Gastrocnemius medialis (tissue), 4 donors: ENCODE measurements around the gene TAS2R13. TPM values are rescaled to one million over a fixed set of nuclear protein-coding genes. Genes with fewer than 3 reads are reported as not detected.

Experiments
- ATAC-seq, 2 donors: fragments of 150-250 bp; one replicate each; pipeline ENCODE4 v1.9.1; 2016
- DNase-seq, 2 donors: peaks; one replicate each; pipeline ENCODE4 v3.0.0-alpha.2; 2019
- H3K27ac ChIP-seq, 4 donors: fragments of 200-600 bp; sonication (generic); 1 replicate in 1 of 4; 2 replicates in 3 of 4; pipeline ENCODE4 v1.5.1; 2016 to 2018; ENCODE audit warnings: mild to moderate bottlenecking in 2 of 4, moderate library complexity in 1 of 4
- H3K27me3 ChIP-seq, 3 donors: fragments of 200-600 bp; sonication (generic) in 2 of 3; 1 replicate in 1 of 3; 2 replicates in 2 of 3; pipeline versions ENCODE4 v1.5.1 to v1.6.0; 2016 to 2019; ENCODE audit warnings: mild to moderate bottlenecking in 1 of 3, moderate library complexity in 1 of 3
- H3K36me3 ChIP-seq, 2 donors: fragments of 200-600 bp; sonication (generic) in 1 of 2; one replicate each; pipeline ENCODE4 v1.5.1; 2017 to 2018
- H3K4me1 ChIP-seq, 2 donors: fragments of 200-600 bp; sonication (generic) in 1 of 2; one replicate each; pipeline ENCODE4 v1.5.1; 2016 to 2017; ENCODE audit warnings: mild to moderate bottlenecking in 2 of 2
- H3K4me3 ChIP-seq, 4 donors: fragments of 200-600 bp; sonication (generic) in 3 of 4; 1 replicate in 1 of 4; 2 replicates in 3 of 4; pipeline ENCODE4 v1.5.1; 2016 to 2019; ENCODE audit warnings: mild to moderate bottlenecking in 2 of 4
- H3K9me3 ChIP-seq, 3 donors: fragments of 200-600 bp; sonication (generic) in 2 of 3; 1 replicate in 1 of 3; 2 replicates in 2 of 3; pipeline ENCODE4 v1.5.1; 2016 to 2019
- POLR2A ChIP-seq, 2 donors: fragments of 450-650 bp; IDR thresholded peaks; one replicate each; pipeline ENCODE4 v1.6.1; 2017; ENCODE audit warnings: antibody characterized with exemption in 2 of 2, mild to moderate bottlenecking in 2 of 2, moderate library complexity in 2 of 2
- in situ Hi-C, 4 donors: fragments of 200-750 bp; cut with MboI; loops; one replicate each; pipeline versions ENCODE4 v1.15.0 to v1.8.0; 2017; ENCODE audit warnings: low sequenced_read_pairs in 4 of 4
- intact Hi-C: fragments of 100-400 bp; cut with DNase I; formaldehyde crosslinking; loops from one replicate; pipeline ENCODE4 v1.15.1; 2023; ENCODE audit warnings: low total_unique reads
- total RNA-seq, 4 donors: library from RNA; depleted of rRNA; stranded (reverse); fragments of >200 nt; gene quantifications; one replicate each; pipeline versions ENCODE4 v1.1.0 to v1.2.3, GENCODE V29; 2016
- TF ChIP-seq, protein P1 (sequence below), 5 experiments: fragments of 450-650 bp in 3 of 5; fragments of 200-600 bp in 2 of 5; sonication (generic) in 2 of 5; IDR thresholded peaks in 4 of 5; conservative IDR thresholded peaks in 1 of 5; 1 replicate in 4 of 5; 2 replicates in 1 of 5; pipeline ENCODE4 v1.5.1; 2016 to 2019; ENCODE audit warnings: antibody characterized with exemption in 5 of 5, mild to moderate bottlenecking in 3 of 5, moderate library complexity in 3 of 5

Gene TAS2R13
- total RNA-seq, 4 donors from 2014 or later = 0.26 to 3.8 TPM; not detected in 2

GRCh38 chr12:10928746-10929286 is 19.5 kb upstream of the TAS2R13 start, which contains the start of gene PRH2:
TSS of gene PRH2 (plus strand) at chr12:10929236. CDS start at chr12:10929274, 38 bp downstream.
- no peak within 1 kb of the TSS for H3K27ac ChIP-seq
- ATAC-seq = no peak
- TF ChIP-seq, protein P1, sequence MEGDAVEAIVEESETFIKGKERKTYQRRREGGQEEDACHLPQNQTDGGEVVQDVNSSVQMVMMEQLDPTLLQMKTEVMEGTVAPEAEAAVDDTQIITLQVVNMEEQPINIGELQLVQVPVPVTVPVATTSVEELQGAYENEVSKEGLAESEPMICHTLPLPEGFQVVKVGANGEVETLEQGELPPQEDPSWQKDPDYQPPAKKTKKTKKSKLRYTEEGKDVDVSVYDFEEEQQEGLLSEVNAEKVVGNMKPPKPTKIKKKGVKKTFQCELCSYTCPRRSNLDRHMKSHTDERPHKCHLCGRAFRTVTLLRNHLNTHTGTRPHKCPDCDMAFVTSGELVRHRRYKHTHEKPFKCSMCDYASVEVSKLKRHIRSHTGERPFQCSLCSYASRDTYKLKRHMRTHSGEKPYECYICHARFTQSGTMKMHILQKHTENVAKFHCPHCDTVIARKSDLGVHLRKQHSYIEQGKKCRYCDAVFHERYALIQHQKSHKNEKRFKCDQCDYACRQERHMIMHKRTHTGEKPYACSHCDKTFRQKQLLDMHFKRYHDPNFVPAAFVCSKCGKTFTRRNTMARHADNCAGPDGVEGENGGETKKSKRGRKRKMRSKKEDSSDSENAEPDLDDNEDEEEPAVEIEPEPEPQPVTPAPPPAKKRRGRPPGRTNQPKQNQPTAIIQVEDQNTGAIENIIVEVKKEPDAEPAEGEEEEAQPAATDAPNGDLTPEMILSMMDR (IDR thresholded peaks at IDR 0.05 in 4 of 5, conservative IDR thresholded peaks at IDR 0.05 in 1 of 5) = no peak
- no peak for TF ChIP-seq POLR2A (IDR thresholded peaks at IDR 0.05)
- H3K27me3 ChIP-seq = no peaks in the 10 kb centered on the region
- intact Hi-C loops (no loop called here), in situ Hi-C loops (no loop called here)
- no peaks in the 10 kb centered on the region for H3K9me3 ChIP-seq
- no peaks in the 10 kb centered on the region for H3K4me1 ChIP-seq
- no peaks in the 10 kb centered on the region for H3K36me3 ChIP-seq
- H3K4me3 ChIP-seq = no peak within 1 kb of the TSS
- no peak for DNase-seq

DNA sequence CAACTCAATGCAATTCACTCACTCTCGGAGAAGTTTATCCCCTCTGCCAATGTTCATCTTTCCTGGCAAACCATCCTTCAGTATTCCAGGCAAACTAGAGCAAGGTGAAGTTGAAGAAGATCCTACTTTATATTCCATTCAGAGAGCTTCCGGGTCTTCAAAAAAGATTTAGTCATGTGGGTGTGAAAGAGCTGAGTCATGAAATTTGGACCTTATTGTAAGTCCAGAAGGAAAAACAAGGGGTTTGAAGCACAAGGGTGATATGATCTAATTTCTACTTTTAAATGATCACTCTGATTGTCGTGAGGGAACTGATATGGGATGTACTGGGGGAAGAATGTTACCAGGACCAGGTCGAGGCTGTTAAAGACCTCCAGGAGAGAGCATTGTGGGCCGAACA is 16.9 kb upstream of the TAS2R13 start:
- in situ Hi-C loops = no loop called here
- H3K9me3 ChIP-seq = no peaks in the 10 kb centered on the region
- no peaks in the 10 kb centered on the region for H3K27me3 ChIP-seq
- H3K27ac ChIP-seq = no peak overlapping the region
- no peak for ATAC-seq
- H3K36me3 ChIP-seq = no peaks in the 10 kb centered on the region
- H3K4me1 ChIP-seq = no peaks in the 10 kb centered on the region
- intact Hi-C loops = no loop called here
- no peak for DNase-seq
- no peak for TF ChIP-seq POLR2A (IDR thresholded peaks at IDR 0.05)
- TF ChIP-seq, protein P1 (IDR thresholded peaks at IDR 0.05 in 4 of 5, conservative IDR thresholded peaks at IDR 0.05 in 1 of 5) = no peak
- no peak overlapping the region for H3K4me3 ChIP-seq

DNA sequence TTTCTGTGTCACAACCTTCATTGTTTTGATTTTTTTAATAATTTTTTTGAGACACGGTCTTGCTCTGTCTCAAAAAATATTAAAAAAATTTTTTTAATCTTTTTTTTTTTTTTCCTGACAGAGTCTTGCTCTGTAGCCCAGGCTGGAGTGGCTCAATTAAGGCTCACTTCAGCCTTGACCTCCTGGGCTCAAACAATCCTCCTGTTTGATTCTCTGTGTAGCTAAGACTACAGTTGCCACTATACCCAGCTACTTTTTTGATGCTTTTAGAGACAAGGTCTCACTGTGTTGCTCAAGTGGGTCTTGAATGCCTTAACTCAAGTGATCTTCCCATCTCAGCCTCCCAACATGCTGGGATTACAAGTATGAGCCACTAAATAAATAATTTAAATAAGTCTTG is 10.4 kb upstream of the TAS2R13 start:
- intact Hi-C loops (no loop called here), in situ Hi-C loops (no loop called here)
- TF ChIP-seq, protein P1 (IDR thresholded peaks at IDR 0.05 in 4 of 5, conservative IDR thresholded peaks at IDR 0.05 in 1 of 5) = no peak
- TF ChIP-seq POLR2A (IDR thresholded peaks at IDR 0.05) = no peak
- Histone ChIP-seq H3K27me3 (no peaks in the 10 kb centered on the region), H3K4me1 (no peaks in the 10 kb centered on the region), H3K4me3 (no peak overlapping the region), H3K9me3 (no peaks in the 10 kb centered on the region), H3K36me3 (no peaks in the 10 kb centered on the region), H3K27ac (no peak overlapping the region)
- no peak for DNase-seq
- no peak for ATAC-seq

DNA sequence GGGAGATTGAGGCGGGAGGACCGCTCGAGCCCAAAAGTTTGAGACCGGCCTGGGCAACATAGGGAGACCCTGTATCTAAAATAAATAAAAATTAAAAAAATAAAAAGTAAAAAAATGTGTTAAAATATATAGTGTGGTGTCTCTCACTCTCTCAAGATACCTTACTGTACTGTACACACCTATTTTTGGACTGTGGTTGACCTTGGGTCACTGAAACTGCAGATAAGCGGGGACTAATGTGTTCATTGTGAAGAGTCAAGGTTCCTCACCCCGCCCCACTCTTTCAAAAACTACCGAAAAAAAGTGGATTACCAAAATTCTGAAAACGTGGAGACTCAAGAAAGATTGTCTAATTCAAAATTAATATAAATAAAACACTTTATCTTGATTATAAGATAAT is 1.0 kb upstream of the TAS2R13 start:
- TF ChIP-seq, protein P1 (IDR thresholded peaks at IDR 0.05 in 4 of 5, conservative IDR thresholded peaks at IDR 0.05 in 1 of 5) = no peak
- TF ChIP-seq POLR2A (IDR thresholded peaks at IDR 0.05) = no peak
- DNase-seq (no peak), ATAC-seq (no peak)
- Histone ChIP-seq H3K27ac (no peak overlapping the region), H3K9me3 (no peaks in the 10 kb centered on the region), H3K4me3 (no peak overlapping the region), H3K27me3 (no peaks in the 10 kb centered on the region), H3K36me3 (no peaks in the 10 kb centered on the region), H3K4me1 (no peaks in the 10 kb centered on the region)
- in situ Hi-C loops (no loop called here), intact Hi-C loops (no loop called here)

- DNase-seq = no peak
- no peak for ATAC-seq
- no peak for TF ChIP-seq POLR2A (IDR thresholded peaks at IDR 0.05)
- TF ChIP-seq, protein P1 (IDR thresholded peaks at IDR 0.05 in 4 of 5, conservative IDR thresholded peaks at IDR 0.05 in 1 of 5) = no peak
- in situ Hi-C loops = no loop called here
- Histone ChIP-seq H3K9me3 (peaks cover 0 to 7% (median 0%) of the 10 kb centered on the region in 3 donors), H3K36me3 (no peaks in the 10 kb centered on the region), H3K4me1 (no peaks in the 10 kb centered on the region), H3K27me3 (no peaks in the 10 kb centered on the region), H3K4me3 (no peak overlapping the region), H3K27ac (no peak overlapping the region)
- intact Hi-C loops = no loop called here
These were observed 4.7 kb downstream of the TAS2R13 start for GRCh38 chr12:10904686-10905085.
